H9 (cell line): Measurements from ENCODE around the gene ADSS1. TPM values are rescaled to one million over a fixed set of nuclear protein-coding genes. Genes with fewer than 3 reads are reported as not detected.

Experiments used
- DNase-seq: peaks from one replicate; pipeline ENCODE4 v3.0.0-alpha.2; 2017
- H2AFZ ChIP-seq: one replicate; pipeline ENCODE4 v1.6.1; 2013; ENCODE audit warnings: mild to moderate bottlenecking, low read length, control low read depth, moderate library complexity
- H2AK5ac ChIP-seq: 2 replicates; pipeline ENCODE4 v1.6.1; 2013; ENCODE audit warnings: low read length, control low read depth, mixed read lengths; ENCODE audit not compliant: insufficient read length
- H2BK120ac ChIP-seq: one replicate; pipeline ENCODE4 v1.6.1; 2013; ENCODE audit warnings: low read depth, mild to moderate bottlenecking, low read length, control low read depth, inconsistent platforms; ENCODE audit not compliant: poor library complexity, severe bottlenecking
- H2BK12ac ChIP-seq: 2 replicates; pipeline ENCODE4 v1.6.1; 2013; ENCODE audit warnings: low read length, control low read depth, mixed read lengths, low read depth; ENCODE audit not compliant: insufficient read length
- H2BK15ac ChIP-seq: 2 replicates; pipeline ENCODE4 v1.6.1; 2013; ENCODE audit warnings: low read depth, low read length, control low read depth
- H2BK20ac ChIP-seq: one replicate; pipeline ENCODE4 v1.6.1; 2013; ENCODE audit warnings: low read depth, mild to moderate bottlenecking, low read length, control low read depth, inconsistent platforms; ENCODE audit not compliant: poor library complexity, severe bottlenecking
- H2BK5ac ChIP-seq: 2 replicates; pipeline ENCODE4 v1.6.1; 2013; ENCODE audit warnings: low read length, control low read depth, mixed read lengths; ENCODE audit not compliant: insufficient read length
- H3K14ac ChIP-seq: 2 replicates; pipeline ENCODE4 v1.6.1; 2013; ENCODE audit warnings: low read length, control low read depth; ENCODE audit not compliant: insufficient read depth
- H3K18ac ChIP-seq: 2 replicates; pipeline ENCODE4 v1.6.1; 2013; ENCODE audit warnings: low read depth, mild to moderate bottlenecking, mixed read lengths, low read length, control low read depth; ENCODE audit not compliant: insufficient read length
- H3K23ac ChIP-seq: 2 replicates; pipeline ENCODE4 v1.6.1; 2013; ENCODE audit warnings: low read length, control low read depth, mixed read lengths, low read depth; ENCODE audit not compliant: insufficient read length
- H3K23me2 ChIP-seq: 2 replicates; pipeline ENCODE4 v1.6.1; 2013; ENCODE audit warnings: low read depth, mild to moderate bottlenecking, mixed read lengths, low read length, control low read depth; ENCODE audit not compliant: insufficient read length, poor library complexity, severe bottlenecking
- H3K27ac ChIP-seq: 2 replicates; pipeline ENCODE4 v1.5.1; 2013; ENCODE audit warnings: low read length, control low read depth, mixed read lengths, low read depth; ENCODE audit not compliant: insufficient read length
- H3K27me3 ChIP-seq: 2 replicates; pipeline ENCODE4 v1.6.1; 2013; ENCODE audit warnings: low read length, control low read depth, inconsistent platforms; ENCODE audit not compliant: insufficient read depth
- H3K4ac ChIP-seq: 2 replicates; pipeline ENCODE4 v1.6.1; 2013; ENCODE audit warnings: low read depth, mild to moderate bottlenecking, control low read depth, inconsistent platforms, low read length, moderate library complexity
- H3K4me1 ChIP-seq: 2 replicates; pipeline ENCODE4 v1.6.1; 2013; ENCODE audit warnings: low read length, control low read depth, inconsistent platforms; ENCODE audit not compliant: insufficient read depth
- H3K4me2 ChIP-seq: 2 replicates; pipeline ENCODE4 v1.6.1; 2013; ENCODE audit warnings: low read length, control low read depth, mixed read lengths; ENCODE audit not compliant: insufficient read length, insufficient read depth
- H3K56ac ChIP-seq: 2 replicates; pipeline ENCODE4 v1.6.1; 2013; ENCODE audit warnings: low read depth, mild to moderate bottlenecking, mixed read lengths, low read length, control low read depth; ENCODE audit not compliant: insufficient read length
- H3K79me1 ChIP-seq: 2 replicates; pipeline ENCODE4 v1.6.1; 2013; ENCODE audit warnings: low read depth, mild to moderate bottlenecking, moderate library complexity, low read length, control low read depth, inconsistent platforms; ENCODE audit not compliant: insufficient read depth, poor library complexity, severe bottlenecking
- H3K79me2 ChIP-seq: 2 replicates; pipeline ENCODE4 v1.6.1; 2013; ENCODE audit warnings: low read length, control low read depth, inconsistent platforms; ENCODE audit not compliant: insufficient read depth
- H3K9ac ChIP-seq: 2 replicates; pipeline ENCODE4 v1.6.1; 2013; ENCODE audit warnings: low read length, control low read depth, mixed read lengths; ENCODE audit not compliant: insufficient read length; ENCODE audit errors: extremely low read depth
- H3K9me3 ChIP-seq: one replicate; pipeline ENCODE4 v1.6.1; 2013; ENCODE audit warnings: low read depth, low read length, inconsistent platforms; ENCODE audit not compliant: control insufficient read depth
- H3T11ph ChIP-seq: one replicate; pipeline ENCODE4 v1.6.1; 2013; ENCODE audit warnings: mild to moderate bottlenecking, low read length, control low read depth, inconsistent platforms
- H4K20me1 ChIP-seq: one replicate; pipeline ENCODE4 v1.6.1; 2013; ENCODE audit not compliant: control insufficient read depth, insufficient read length, insufficient read depth
- H4K5ac ChIP-seq: 2 replicates; pipeline ENCODE4 v1.6.1; 2013; ENCODE audit warnings: low read depth, mild to moderate bottlenecking, mixed read lengths, low read length, control low read depth; ENCODE audit not compliant: insufficient read length
- H4K8ac ChIP-seq: replicated peaks from 2 replicates; pipeline ENCODE4 v1.6.1; 2013; ENCODE audit warnings: low read length, control low read depth, mixed read lengths, low read depth; ENCODE audit not compliant: insufficient read length
- H4K91ac ChIP-seq: 2 replicates; pipeline ENCODE4 v1.6.1; 2013; ENCODE audit warnings: low read depth, mild to moderate bottlenecking, moderate library complexity, mixed read lengths, low read length, control low read depth; ENCODE audit not compliant: insufficient read length
- H3K27ac Mint-ChIP-seq, 3 experiments: 2 replicates in 2 of 3; 3 replicates in 1 of 3; pipeline ENCODE4 v1.8.0; 2020 to 2021; ENCODE audit warnings: mixed read lengths in 3 of 3, mild to moderate bottlenecking in 1 of 3, moderate library complexity in 1 of 3
- H3K27me3 Mint-ChIP-seq: 2 replicates; pipeline ENCODE4 v1.8.0; 2021; ENCODE audit warnings: low read depth, mild to moderate bottlenecking, moderate library complexity, mixed read lengths
- H3K36me3 Mint-ChIP-seq, 3 experiments: 2 replicates in 2 of 3; 3 replicates in 1 of 3; pipeline ENCODE4 v1.8.0; 2020 to 2021; ENCODE audit warnings: low read depth in 3 of 3, mixed read lengths in 3 of 3; ENCODE audit not compliant: insufficient read depth in 1 of 3
- H3K4me1 Mint-ChIP-seq, 2 experiments: 2 replicates each; pipeline ENCODE4 v1.8.0; 2020; ENCODE audit warnings: mixed read lengths in 2 of 2
- H3K4me3 Mint-ChIP-seq, 2 experiments: 2 replicates in 1 of 2; 3 replicates in 1 of 2; pipeline ENCODE4 v1.8.0; 2020 to 2021; ENCODE audit warnings: mild to moderate bottlenecking in 2 of 2, mixed read lengths in 2 of 2, moderate library complexity in 1 of 2
- H3K9me3 Mint-ChIP-seq, 2 experiments: 2 replicates in 1 of 2; 3 replicates in 1 of 2; pipeline ENCODE4 v1.8.0; 2020; ENCODE audit warnings: mild to moderate bottlenecking in 2 of 2, mixed read lengths in 2 of 2, moderate library complexity in 1 of 2
- WGBS: extraction: QIAGEN DNeasy Blood & Tissue Kit; methylation state at CpG from one replicate; pipeline ENCODE4 v1.1.7; 2013; ENCODE audit warnings: missing lambda C conversion rate, low lambda C conversion rate, mixed read lengths; ENCODE audit not compliant: insufficient read length; ENCODE audit errors: extremely low coverage; 5-methylcytosine and 5-hydroxymethylcytosine counted together
- total RNA-seq: library from RNA; stranded (reverse); gene quantifications from 2 replicates; pipeline ENCODE4 v1.2.1, GENCODE V29; 2021
- TF ChIP-seq, protein P1 (sequence below): fragments of 200-600 bp; sonication (generic); conservative IDR thresholded peaks from 3 replicates; pipeline ENCODE4 v1.8.0; 2021; ENCODE audit warnings: antibody characterized with exemption, mild to moderate bottlenecking

Gene ADSS1
- total RNA-seq, 1 experiment from 2014 or later = 8.5 TPM

DNA sequence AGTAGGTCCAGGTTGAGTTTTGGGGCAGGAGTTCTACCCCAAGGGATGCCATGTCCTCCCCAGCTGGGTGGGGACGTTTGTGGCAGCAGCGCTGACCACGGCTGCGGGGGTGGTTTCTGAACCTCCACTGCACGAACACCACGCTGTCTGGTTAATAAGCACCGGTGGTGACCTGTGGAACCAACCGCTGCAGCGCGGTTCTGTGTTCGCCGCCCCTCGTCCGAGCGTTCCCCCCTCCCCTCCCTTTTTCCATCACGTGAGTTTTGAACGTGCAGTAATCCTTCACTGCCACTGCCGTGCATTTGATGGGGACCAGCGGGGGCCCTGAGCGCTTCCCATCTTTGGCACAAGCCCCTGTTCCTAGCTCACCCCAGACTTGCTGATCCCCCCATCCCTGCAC lies 6.4 kb upstream of the ADSS1 start:
- Mint-ChIP-seq H3K27ac (peak overlapping the region in 2 of 3 experiments; percentile 29 to 58; a peak in 2 of 7 replicates), H3K4me3 (no peak overlapping the region), H3K36me3 (peaks cover 2 to 33% (median 27%) of the 10 kb centered on the region in 3 experiments; a peak in 6 of 7 replicates), H3K4me1 (0 out of 4 replicates have a peak, but pooled peaks cover 0 to 2% of the 10 kb centered on the region in 2 experiments), H3K27me3 (peaks cover 1% of the 10 kb centered on the region; the same call in 1 of the 2 replicates), H3K9me3 (no peaks in the 10 kb centered on the region; a peak in 1 of 5 replicates)
- H3K4ac ChIP-seq = no peak overlapping the region
- no peaks in the 10 kb centered on the region for H3K9me3 ChIP-seq
- H3K27ac ChIP-seq = no peak overlapping the region
- H2AK5ac ChIP-seq = no peak overlapping the region
- H3K79me2 ChIP-seq = no peaks in the 10 kb centered on the region
- peaks cover 3% of the 10 kb centered on the region for H4K20me1 ChIP-seq
- H3T11ph ChIP-seq = no peak overlapping the region
- H4K8ac ChIP-seq = no peak overlapping the region
- no peak overlapping the region for H3K9ac ChIP-seq
- no peak overlapping the region for H2AFZ ChIP-seq
- TF ChIP-seq, protein P1, sequence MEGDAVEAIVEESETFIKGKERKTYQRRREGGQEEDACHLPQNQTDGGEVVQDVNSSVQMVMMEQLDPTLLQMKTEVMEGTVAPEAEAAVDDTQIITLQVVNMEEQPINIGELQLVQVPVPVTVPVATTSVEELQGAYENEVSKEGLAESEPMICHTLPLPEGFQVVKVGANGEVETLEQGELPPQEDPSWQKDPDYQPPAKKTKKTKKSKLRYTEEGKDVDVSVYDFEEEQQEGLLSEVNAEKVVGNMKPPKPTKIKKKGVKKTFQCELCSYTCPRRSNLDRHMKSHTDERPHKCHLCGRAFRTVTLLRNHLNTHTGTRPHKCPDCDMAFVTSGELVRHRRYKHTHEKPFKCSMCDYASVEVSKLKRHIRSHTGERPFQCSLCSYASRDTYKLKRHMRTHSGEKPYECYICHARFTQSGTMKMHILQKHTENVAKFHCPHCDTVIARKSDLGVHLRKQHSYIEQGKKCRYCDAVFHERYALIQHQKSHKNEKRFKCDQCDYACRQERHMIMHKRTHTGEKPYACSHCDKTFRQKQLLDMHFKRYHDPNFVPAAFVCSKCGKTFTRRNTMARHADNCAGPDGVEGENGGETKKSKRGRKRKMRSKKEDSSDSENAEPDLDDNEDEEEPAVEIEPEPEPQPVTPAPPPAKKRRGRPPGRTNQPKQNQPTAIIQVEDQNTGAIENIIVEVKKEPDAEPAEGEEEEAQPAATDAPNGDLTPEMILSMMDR = no peak
- H2BK20ac ChIP-seq = no peak overlapping the region
- no peak overlapping the region for H2BK12ac ChIP-seq
- H3K23me2 ChIP-seq = no peaks in the 10 kb centered on the region
- no peaks in the 10 kb centered on the region for H3K27me3 ChIP-seq
- H3K14ac ChIP-seq = no peak overlapping the region
- H3K79me1 ChIP-seq = no peaks in the 10 kb centered on the region
- no peak overlapping the region for H4K5ac ChIP-seq
- H3K56ac ChIP-seq = no peak overlapping the region
- no peak overlapping the region for H2BK120ac ChIP-seq
- H2BK15ac ChIP-seq = no peak overlapping the region
- H3K4me1 ChIP-seq = no peaks in the 10 kb centered on the region
- DNase-seq = no peak
- WGBS = no CpG with 5 or more reads among the region's 20 CpGs
- no peak overlapping the region for H3K23ac ChIP-seq
- H3K18ac ChIP-seq = no peak overlapping the region
- H3K4me2 ChIP-seq = no peak overlapping the region
- no peak overlapping the region for H2BK5ac ChIP-seq
- H4K91ac ChIP-seq = no peak overlapping the region
